Neural progenitor cell (in vitro differentiated cells): ENCODE results near the gene LMAN1L. TPM values are rescaled to one million over a fixed set of nuclear protein-coding genes. Genes with fewer than 3 reads are reported as not detected.

Experiments
- DNase-seq: peaks from one replicate; pipeline ENCODE4 v3.0.0-alpha.2; 2016; ENCODE audit warnings: low spot score
- H2AFZ ChIP-seq: fragments of 200-600 bp; sonication (generic); replicated peaks from 2 replicates; pipeline ENCODE4 v1.6.1; 2016; ENCODE audit warnings: antibody characterized with exemption
- H3F3A ChIP-seq: fragments of 200-600 bp; sonication (generic); 2 replicates; pipeline ENCODE4 v1.6.1; 2016; ENCODE audit warnings: antibody characterized with exemption, low read depth
- H3K27ac ChIP-seq: fragments of 200-600 bp; sonication (generic); 2 replicates; pipeline ENCODE4 v1.5.1; 2016; ENCODE audit warnings: mild to moderate bottlenecking
- H3K27me3 ChIP-seq: fragments of 200-600 bp; sonication (generic); 2 replicates; pipeline ENCODE4 v1.6.1; 2016; ENCODE audit warnings: mild to moderate bottlenecking, moderate library complexity
- H3K36me3 ChIP-seq: fragments of 200-600 bp; sonication (generic); 2 replicates; pipeline ENCODE4 v1.5.1; 2016
- H3K4me1 ChIP-seq: fragments of 200-600 bp; sonication (generic); 2 replicates; pipeline ENCODE4 v1.6.1; 2016; ENCODE audit warnings: mixed run types
- H3K4me2 ChIP-seq: fragments of 200-600 bp; sonication (generic); 2 replicates; pipeline ENCODE4 v1.6.1; 2016
- H3K4me3 ChIP-seq: fragments of 200-600 bp; sonication (generic); 2 replicates; pipeline ENCODE4 v1.5.1; 2016
- H3K79me2 ChIP-seq: fragments of 200-600 bp; sonication (generic); 2 replicates; pipeline ENCODE4 v1.6.1; 2016; ENCODE audit warnings: low read depth
- H3K9ac ChIP-seq: fragments of 200-600 bp; sonication (generic); 2 replicates; pipeline ENCODE4 v1.6.1; 2016
- H3K9me3 ChIP-seq: fragments of 200-600 bp; sonication (generic); 2 replicates; pipeline ENCODE4 v1.5.1; 2016; ENCODE audit warnings: low read depth
- H4K20me1 ChIP-seq: fragments of 200-600 bp; sonication (generic); 2 replicates; pipeline ENCODE4 v1.6.1; 2016; ENCODE audit warnings: low read depth
- H3K27ac Mint-ChIP-seq: 3 replicates; pipeline ENCODE4 v1.8.0; 2021; ENCODE audit warnings: mixed read lengths
- H3K27me3 Mint-ChIP-seq: 2 replicates; pipeline ENCODE4 v1.8.0; 2022; ENCODE audit warnings: low read depth, mild to moderate bottlenecking, inconsistent platforms, moderate library complexity, mixed read lengths; ENCODE audit not compliant: insufficient read depth
- H3K36me3 Mint-ChIP-seq: 3 replicates; pipeline ENCODE4 v1.8.0; 2021; ENCODE audit warnings: mixed read lengths
- H3K4me1 Mint-ChIP-seq: 3 replicates; pipeline ENCODE4 v1.8.0; 2021; ENCODE audit warnings: mixed read lengths
- H3K4me3 Mint-ChIP-seq: 3 replicates; pipeline ENCODE4 v1.8.0; 2021; ENCODE audit warnings: mild to moderate bottlenecking, moderate library complexity, mixed read lengths
- H3K9me3 Mint-ChIP-seq: 3 replicates; pipeline ENCODE4 v1.8.0; 2020; ENCODE audit warnings: mixed read lengths
- CTCF ChIP-seq: fragments of 200-600 bp; sonication (generic); IDR thresholded peaks from 2 replicates; pipeline ENCODE4 v1.5.1; 2017; ENCODE audit warnings: antibody characterized with exemption, mild to moderate bottlenecking
- EZH2 ChIP-seq: fragments of 200-600 bp; sonication (generic); IDR thresholded peaks from 2 replicates; pipeline ENCODE4 v1.6.1; 2017; ENCODE audit warnings: antibody characterized with exemption, mild to moderate bottlenecking, moderate library complexity
- EZH2phosphoT487 ChIP-seq: fragments of 200-600 bp; sonication (generic); IDR thresholded peaks from 2 replicates; pipeline ENCODE4 v1.6.1; 2017; ENCODE audit warnings: antibody characterized with exemption
- total RNA-seq: library from RNA; depleted of rRNA; stranded (reverse); fragments of >200 nt; gene quantifications from 2 replicates; pipeline ENCODE4 v1.2.3, GENCODE V29; 2015; ENCODE audit warnings: low replicate concordance

The LMAN1L gene
- total RNA-seq, 1 donor from 2014 or later: not detected

- Histone ChIP-seq H4K20me1 (peaks cover 97% of the 10 kb centered on the region), H3K4me2 (no peak overlapping the region), H3K4me1 (peaks cover 20% of the 10 kb centered on the region), H3K79me2 (peaks cover 53% of the 10 kb centered on the region), H3K4me3 (no peak overlapping the region), H3K9me3 (no peaks in the 10 kb centered on the region), H3K9ac (no peak overlapping the region), H3F3A (no peaks in the 10 kb centered on the region), H3K27me3 (no peaks in the 10 kb centered on the region), H3K36me3 (no peaks in the 10 kb centered on the region), H2AFZ (no peak overlapping the region), H3K27ac (no peak overlapping the region)
- TF ChIP-seq CTCF (no peak), EZH2phosphoT487 (no peak), EZH2 (no peak)
- Mint-ChIP-seq H3K36me3 (peaks cover 2% of the 10 kb centered on the region), H3K27ac (peak overlapping the region; percentile 82), H3K4me1 (peaks cover 40% of the 10 kb centered on the region), H3K27me3 (no peaks in the 10 kb centered on the region), H3K9me3 (no peaks in the 10 kb centered on the region), H3K4me3 (peak overlapping the region; percentile 36)
- DNase-seq: no peak
These were observed 20.2 kb upstream of the LMAN1L start for GRCh38 chr15:74792227-74793016.

- peaks cover 18% of the 10 kb centered on the region for H3K4me1 ChIP-seq
- H3K27ac Mint-ChIP-seq: peak overlapping the region; percentile 82
- peaks cover 48% of the 10 kb centered on the region for H3K79me2 ChIP-seq
- peaks cover 95% of the 10 kb centered on the region for H4K20me1 ChIP-seq
- no peaks in the 10 kb centered on the region for H3K27me3 ChIP-seq
- H3F3A ChIP-seq: no peaks in the 10 kb centered on the region
- H3K4me2 ChIP-seq: no peak overlapping the region
- H3K4me3 Mint-ChIP-seq: no peak overlapping the region
- H3K27me3 Mint-ChIP-seq: no peaks in the 10 kb centered on the region
- no peak overlapping the region for H3K4me3 ChIP-seq
- no peak overlapping the region for H2AFZ ChIP-seq
- H3K9me3 Mint-ChIP-seq: no peaks in the 10 kb centered on the region
- H3K9ac ChIP-seq: no peak overlapping the region
- H3K27ac ChIP-seq: no peak overlapping the region
- H3K4me1 Mint-ChIP-seq: peaks cover 32% of the 10 kb centered on the region
- peaks cover 2% of the 10 kb centered on the region for H3K36me3 Mint-ChIP-seq
- no peaks in the 10 kb centered on the region for H3K9me3 ChIP-seq
- TF ChIP-seq EZH2phosphoT487 (no peak), CTCF (no peak), EZH2 (no peak)
- no peak for DNase-seq
- H3K36me3 ChIP-seq: no peaks in the 10 kb centered on the region
These were observed 19.3 kb upstream of the LMAN1L start for GRCh38 chr15:74793135-74794028.

GRCh38 chr15:74794248-74794969, 18.2 kb upstream of the LMAN1L start:
- no peak overlapping the region for H3K4me2 ChIP-seq
- peaks cover 2% of the 10 kb centered on the region for H3K36me3 Mint-ChIP-seq
- peaks cover 2% of the 10 kb centered on the region for H3K27me3 Mint-ChIP-seq
- H3K4me3 Mint-ChIP-seq: no peak overlapping the region
- H3K4me1 Mint-ChIP-seq: peaks cover 27% of the 10 kb centered on the region
- peaks cover 37% of the 10 kb centered on the region for H3K79me2 ChIP-seq
- no peaks in the 10 kb centered on the region for H3K36me3 ChIP-seq
- no peak overlapping the region for H3K27ac ChIP-seq
- DNase-seq: no peak
- H3K4me3 ChIP-seq: no peak overlapping the region
- H4K20me1 ChIP-seq: peaks cover 94% of the 10 kb centered on the region
- H3K9me3 Mint-ChIP-seq: no peaks in the 10 kb centered on the region
- no peak overlapping the region for H3K9ac ChIP-seq
- no peak for TF ChIP-seq CTCF
- TF ChIP-seq EZH2: no peak
- TF ChIP-seq EZH2phosphoT487: no peak
- H3F3A ChIP-seq: no peaks in the 10 kb centered on the region
- peak overlapping the region; percentile 63 for H3K27ac Mint-ChIP-seq
- no peak overlapping the region for H2AFZ ChIP-seq
- H3K27me3 ChIP-seq: no peaks in the 10 kb centered on the region
- peaks cover 8% of the 10 kb centered on the region for H3K4me1 ChIP-seq
- H3K9me3 ChIP-seq: no peaks in the 10 kb centered on the region
